ENCODE data around the gene C19orf44. TPM values are rescaled to one million over a fixed set of nuclear protein-coding genes. Genes with fewer than 3 reads are reported as not detected.
"Not testable (repeated sequence)": the region's sequence is repeated elsewhere in the genome, so short reads cannot be mapped to it uniquely, and the experiment has no call there.

C19orf44 gene
- polyA plus RNA-seq, 1 experiment, result 3.4 TPM

- no peak for DNase-seq (ENCODE audit: low read depth)
- Histone ChIP-seq H3K4me3 (ENCODE audit: low read depth, low read length) (no peak overlapping the region), H3K36me3 (ENCODE audit: control insufficient read depth, insufficient read depth, low read length) (no peaks in the 10 kb centered on the region), H3K27me3 (ENCODE audit: control insufficient read depth, insufficient read depth, low read length) (no peaks in the 10 kb centered on the region; the same call in 1 of the 2 replicates)
- POLR2A ChIA-PET, result no interaction called here
- CTCF ChIA-PET, result no interaction called here
- no peak for TF ChIP-seq CTCF (IDR thresholded peaks at IDR 0.05; ENCODE audit: insufficient read depth, low read depth, low read length)
These were observed 19.8 kb upstream of the C19orf44 start for GRCh38 chr19:16476401-16476800.

GRCh38 chr19:16477311-16477710 lies 18.9 kb upstream of the C19orf44 start:
- CTCF ChIA-PET, result interaction anchor here (1.0 kb wide), 1 partner anchor 15 kb away, joined by 3 read pairs; no protein-coding TSS in a partner anchor
- no peak for DNase-seq (ENCODE audit: low read depth)
- POLR2A ChIA-PET, result no interaction called here
- no peak for TF ChIP-seq CTCF (IDR thresholded peaks at IDR 0.05; ENCODE audit: insufficient read depth, low read depth, low read length)
- Histone ChIP-seq H3K36me3 (ENCODE audit: control insufficient read depth, insufficient read depth, low read length) (no peaks in the 10 kb centered on the region), H3K27me3 (ENCODE audit: control insufficient read depth, insufficient read depth, low read length) (no peaks in the 10 kb centered on the region; the same call in 1 of the 2 replicates), H3K4me3 (ENCODE audit: low read depth, low read length) (no peak overlapping the region)

GRCh38 chr19:16482745-16483144 lies 13.4 kb upstream of the C19orf44 start:
- DNase-seq (ENCODE audit: low read depth), result no peak
- no peaks in the 10 kb centered on the region for H3K36me3 ChIP-seq (ENCODE audit: control insufficient read depth, insufficient read depth, low read length)
- no peak for TF ChIP-seq CTCF (IDR thresholded peaks at IDR 0.05; ENCODE audit: insufficient read depth, low read depth, low read length)
- no peaks in the 10 kb centered on the region; the same call in 1 of the 2 replicates for H3K27me3 ChIP-seq (ENCODE audit: control insufficient read depth, insufficient read depth, low read length)
- no peak overlapping the region for H3K4me3 ChIP-seq (ENCODE audit: low read depth, low read length)
- ChIA-PET CTCF (no interaction called here), POLR2A (no interaction called here)

GRCh38 chr19:16486476-16486875 lies 9.7 kb upstream of the C19orf44 start:
- H3K36me3 ChIP-seq (ENCODE audit: control insufficient read depth, insufficient read depth, low read length); DNase-seq (ENCODE audit: low read depth); H3K4me3 ChIP-seq (ENCODE audit: low read depth, low read length); POLR2A ChIA-PET; CTCF ChIA-PET; H3K27me3 ChIP-seq (ENCODE audit: control insufficient read depth, insufficient read depth, low read length): not testable (repeated sequence)

GRCh38 chr19:16496613-16496983 lies 404 bp downstream of the C19orf44 start:
- Histone ChIP-seq H3K4me3 (ENCODE audit: low read depth, low read length) (peak overlapping the region; percentile 72), H3K27me3 (ENCODE audit: control insufficient read depth, insufficient read depth, low read length) (no peaks in the 10 kb centered on the region), H3K36me3 (ENCODE audit: control insufficient read depth, insufficient read depth, low read length) (peaks cover 2% of the 10 kb centered on the region; the same call in 1 of the 2 replicates)
- DNase-seq (ENCODE audit: low read depth), result peak; percentile 7
- ChIA-PET POLR2A (no interaction called here), CTCF (interaction anchor here (0.9 kb wide), 1 partner anchor 13 kb away, joined by 3 read pairs; no protein-coding TSS in a partner anchor)
- TF ChIP-seq CTCF (IDR thresholded peaks at IDR 0.05; ENCODE audit: insufficient read depth, low read depth, low read length), result no peak

GRCh38 chr19:16497042-16497441 lies 848 bp downstream of the C19orf44 start:
- Histone ChIP-seq H3K4me3 (ENCODE audit: low read depth, low read length) (peak overlapping the region; percentile 72), H3K27me3 (ENCODE audit: control insufficient read depth, insufficient read depth, low read length) (no peaks in the 10 kb centered on the region), H3K36me3 (ENCODE audit: control insufficient read depth, insufficient read depth, low read length) (peaks cover 2% of the 10 kb centered on the region; the same call in 1 of the 2 replicates)
- ChIA-PET CTCF (interaction anchor here (0.9 kb wide), 1 partner anchor 13 kb away, joined by 3 read pairs; no protein-coding TSS in a partner anchor), POLR2A (no interaction called here)
- no peak for DNase-seq (ENCODE audit: low read depth)
- no peak for TF ChIP-seq CTCF (IDR thresholded peaks at IDR 0.05; ENCODE audit: insufficient read depth, low read depth, low read length)
